ENCODE data around the gene FRAS1.

DNA sequence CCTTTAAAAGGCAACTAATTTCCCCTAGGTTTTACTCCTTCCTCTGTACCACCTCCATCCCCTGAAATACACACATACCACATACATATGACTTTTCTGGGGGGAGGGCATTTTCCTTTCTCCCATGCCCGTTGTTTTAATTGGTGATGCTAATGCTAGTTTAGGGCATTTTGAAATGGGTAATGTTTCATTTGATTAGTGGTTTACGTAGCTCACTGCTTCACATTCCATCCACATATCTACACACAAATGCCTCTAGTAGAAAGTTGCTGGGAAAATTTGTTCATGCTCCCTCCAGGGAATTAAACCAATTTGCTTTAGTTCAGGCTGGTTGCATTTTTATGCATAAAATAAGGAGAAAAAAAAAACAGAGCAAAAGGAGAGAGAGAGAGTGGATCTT, 231.2 kb downstream of the FRAS1 start:
- TF ChIP-seq, protein P1, sequence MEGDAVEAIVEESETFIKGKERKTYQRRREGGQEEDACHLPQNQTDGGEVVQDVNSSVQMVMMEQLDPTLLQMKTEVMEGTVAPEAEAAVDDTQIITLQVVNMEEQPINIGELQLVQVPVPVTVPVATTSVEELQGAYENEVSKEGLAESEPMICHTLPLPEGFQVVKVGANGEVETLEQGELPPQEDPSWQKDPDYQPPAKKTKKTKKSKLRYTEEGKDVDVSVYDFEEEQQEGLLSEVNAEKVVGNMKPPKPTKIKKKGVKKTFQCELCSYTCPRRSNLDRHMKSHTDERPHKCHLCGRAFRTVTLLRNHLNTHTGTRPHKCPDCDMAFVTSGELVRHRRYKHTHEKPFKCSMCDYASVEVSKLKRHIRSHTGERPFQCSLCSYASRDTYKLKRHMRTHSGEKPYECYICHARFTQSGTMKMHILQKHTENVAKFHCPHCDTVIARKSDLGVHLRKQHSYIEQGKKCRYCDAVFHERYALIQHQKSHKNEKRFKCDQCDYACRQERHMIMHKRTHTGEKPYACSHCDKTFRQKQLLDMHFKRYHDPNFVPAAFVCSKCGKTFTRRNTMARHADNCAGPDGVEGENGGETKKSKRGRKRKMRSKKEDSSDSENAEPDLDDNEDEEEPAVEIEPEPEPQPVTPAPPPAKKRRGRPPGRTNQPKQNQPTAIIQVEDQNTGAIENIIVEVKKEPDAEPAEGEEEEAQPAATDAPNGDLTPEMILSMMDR (IDR thresholded peaks at IDR 0.05) = no peak
- no peak for TF ChIP-seq SIN3A (IDR thresholded peaks at IDR 0.05; ENCODE audit: borderline replicate concordance, insufficient read depth, low read depth, low read length)
- TF ChIP-seq, protein P2, sequence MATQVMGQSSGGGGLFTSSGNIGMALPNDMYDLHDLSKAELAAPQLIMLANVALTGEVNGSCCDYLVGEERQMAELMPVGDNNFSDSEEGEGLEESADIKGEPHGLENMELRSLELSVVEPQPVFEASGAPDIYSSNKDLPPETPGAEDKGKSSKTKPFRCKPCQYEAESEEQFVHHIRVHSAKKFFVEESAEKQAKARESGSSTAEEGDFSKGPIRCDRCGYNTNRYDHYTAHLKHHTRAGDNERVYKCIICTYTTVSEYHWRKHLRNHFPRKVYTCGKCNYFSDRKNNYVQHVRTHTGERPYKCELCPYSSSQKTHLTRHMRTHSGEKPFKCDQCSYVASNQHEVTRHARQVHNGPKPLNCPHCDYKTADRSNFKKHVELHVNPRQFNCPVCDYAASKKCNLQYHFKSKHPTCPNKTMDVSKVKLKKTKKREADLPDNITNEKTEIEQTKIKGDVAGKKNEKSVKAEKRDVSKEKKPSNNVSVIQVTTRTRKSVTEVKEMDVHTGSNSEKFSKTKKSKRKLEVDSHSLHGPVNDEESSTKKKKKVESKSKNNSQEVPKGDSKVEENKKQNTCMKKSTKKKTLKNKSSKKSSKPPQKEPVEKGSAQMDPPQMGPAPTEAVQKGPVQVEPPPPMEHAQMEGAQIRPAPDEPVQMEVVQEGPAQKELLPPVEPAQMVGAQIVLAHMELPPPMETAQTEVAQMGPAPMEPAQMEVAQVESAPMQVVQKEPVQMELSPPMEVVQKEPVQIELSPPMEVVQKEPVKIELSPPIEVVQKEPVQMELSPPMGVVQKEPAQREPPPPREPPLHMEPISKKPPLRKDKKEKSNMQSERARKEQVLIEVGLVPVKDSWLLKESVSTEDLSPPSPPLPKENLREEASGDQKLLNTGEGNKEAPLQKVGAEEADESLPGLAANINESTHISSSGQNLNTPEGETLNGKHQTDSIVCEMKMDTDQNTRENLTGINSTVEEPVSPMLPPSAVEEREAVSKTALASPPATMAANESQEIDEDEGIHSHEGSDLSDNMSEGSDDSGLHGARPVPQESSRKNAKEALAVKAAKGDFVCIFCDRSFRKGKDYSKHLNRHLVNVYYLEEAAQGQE (IDR thresholded peaks at IDR 0.05; ENCODE audit: insufficient read depth in 1 of 2, low read depth in 2 of 2, low read length in 1 of 2) = no peak
- no peak for TF ChIP-seq POLR2AphosphoS5 (IDR thresholded peaks at IDR 0.05; ENCODE audit: low read depth, low read length)
- TF ChIP-seq TCF7L2 (IDR thresholded peaks at IDR 0.05; ENCODE audit: low read depth, low read length) = no peak

Data from Panc1 (cell line).